Measurements from ENCODE around the gene INO80.

The INO80 gene

DNA sequence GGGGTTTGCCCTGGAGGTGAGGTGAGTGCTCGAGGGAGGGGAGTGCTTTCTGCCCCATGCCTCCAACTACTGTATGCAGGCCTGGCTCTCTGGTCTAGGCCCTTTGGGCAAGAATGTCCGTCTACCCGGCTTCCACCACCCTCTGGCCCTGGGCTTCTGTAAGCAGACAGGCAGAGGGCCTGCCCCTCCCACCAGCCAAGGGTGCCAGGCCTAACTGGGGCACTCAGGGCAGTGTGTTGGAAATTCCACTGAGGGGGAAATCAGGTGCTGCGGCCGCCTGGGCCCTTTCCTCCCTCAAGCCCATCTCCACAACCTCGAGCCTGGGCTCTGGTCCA is 177.6 kb downstream of the INO80 start:
- no peak overlapping the region for H3K4me3 ChIP-seq (ENCODE audit: low read length)
- TF ChIP-seq ZNF274 (IDR thresholded peaks at IDR 0.05; ENCODE audit: low read depth, low read length), result no peak

DNA sequence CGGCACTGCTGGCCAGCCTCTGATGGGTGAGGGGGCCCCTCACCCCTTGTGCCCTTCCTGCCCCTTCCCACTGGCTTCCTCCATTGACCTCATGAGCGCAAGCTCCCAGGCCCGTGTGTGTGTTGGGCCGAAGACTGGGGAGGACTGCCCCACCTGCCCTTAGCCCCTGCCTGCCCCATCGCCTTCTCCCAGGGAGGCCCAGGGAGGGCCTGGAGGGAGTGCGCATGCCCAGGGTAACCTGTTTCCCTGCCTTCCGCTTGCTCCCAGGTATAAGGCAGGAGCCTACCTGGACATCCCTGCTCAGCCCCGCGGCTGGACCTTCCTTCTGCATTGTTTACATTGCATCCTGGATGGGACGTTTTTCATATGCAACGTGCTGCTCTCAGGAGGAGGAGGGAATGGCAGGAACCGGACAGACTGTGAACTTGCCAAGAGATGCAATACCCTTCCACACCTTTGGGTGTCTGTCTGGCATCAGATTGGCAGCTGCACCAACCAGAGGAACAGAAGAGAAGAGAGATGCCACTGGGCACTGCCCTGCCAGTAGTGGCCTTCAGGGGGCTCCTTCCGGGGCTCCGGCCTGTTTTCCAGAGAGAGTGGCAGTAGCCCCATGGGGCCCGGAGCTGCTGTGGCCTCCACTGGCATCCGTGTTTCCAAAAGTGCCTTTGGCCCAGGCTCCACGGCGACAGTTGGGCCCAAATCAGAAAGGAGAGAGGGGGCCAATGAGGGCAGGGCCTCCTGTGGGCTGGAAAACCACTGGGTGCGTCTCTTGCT is 178.1 kb downstream of the INO80 start:
- H3K4me3 ChIP-seq (ENCODE audit: low read length), result no peak overlapping the region
- TF ChIP-seq ZNF274 (IDR thresholded peaks at IDR 0.05; ENCODE audit: low read depth, low read length), result no peak

DNA sequence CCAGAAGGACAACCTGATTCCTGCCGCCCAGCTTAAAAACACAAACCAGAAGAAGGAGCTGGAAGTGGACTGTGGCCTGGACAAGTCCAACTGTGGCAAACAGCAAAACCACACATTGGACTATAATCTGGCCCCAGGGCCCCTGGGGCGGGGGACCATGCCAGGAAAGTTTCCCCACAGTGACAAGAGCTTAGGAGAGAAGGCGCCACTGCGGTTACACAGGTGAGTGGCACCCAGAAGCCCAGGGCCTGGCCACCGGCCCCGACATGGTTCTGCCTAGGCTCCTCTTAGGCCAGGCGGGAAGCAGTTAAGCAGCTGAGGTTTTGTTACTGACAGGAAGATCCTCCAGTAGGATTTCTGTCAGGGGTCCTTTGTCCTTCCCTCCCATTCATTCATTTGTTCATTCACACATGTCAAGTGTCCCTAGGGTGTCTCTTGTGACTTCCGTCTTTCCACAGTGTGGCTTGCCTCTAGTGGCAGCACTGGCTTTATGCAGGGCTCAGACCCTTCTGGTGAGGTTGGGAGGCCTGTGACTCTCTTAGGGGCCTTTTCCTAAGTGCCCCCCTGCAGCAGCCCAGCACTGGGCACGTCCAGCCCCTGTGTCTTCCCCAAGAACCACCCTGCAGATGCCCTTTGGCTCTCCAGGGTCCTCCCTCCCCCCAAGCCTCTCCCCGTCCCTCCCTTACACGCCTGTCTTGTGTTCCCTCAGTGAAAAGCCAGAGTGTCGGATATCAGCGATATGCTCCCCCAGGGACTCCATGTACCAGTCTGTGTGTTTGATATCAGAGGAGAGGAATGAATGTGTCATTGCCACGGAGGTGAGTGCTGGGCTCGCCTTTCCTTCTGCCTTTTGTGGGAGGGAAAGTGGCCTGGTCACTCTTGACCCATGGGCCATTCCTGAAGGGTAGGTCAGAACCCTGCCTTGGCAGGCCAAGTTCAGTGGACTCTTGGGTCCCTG is 179.1 kb downstream of the INO80 start:
- TF ChIP-seq ZNF274 (IDR thresholded peaks at IDR 0.05; ENCODE audit: low read depth, low read length), result no peak

DNA sequence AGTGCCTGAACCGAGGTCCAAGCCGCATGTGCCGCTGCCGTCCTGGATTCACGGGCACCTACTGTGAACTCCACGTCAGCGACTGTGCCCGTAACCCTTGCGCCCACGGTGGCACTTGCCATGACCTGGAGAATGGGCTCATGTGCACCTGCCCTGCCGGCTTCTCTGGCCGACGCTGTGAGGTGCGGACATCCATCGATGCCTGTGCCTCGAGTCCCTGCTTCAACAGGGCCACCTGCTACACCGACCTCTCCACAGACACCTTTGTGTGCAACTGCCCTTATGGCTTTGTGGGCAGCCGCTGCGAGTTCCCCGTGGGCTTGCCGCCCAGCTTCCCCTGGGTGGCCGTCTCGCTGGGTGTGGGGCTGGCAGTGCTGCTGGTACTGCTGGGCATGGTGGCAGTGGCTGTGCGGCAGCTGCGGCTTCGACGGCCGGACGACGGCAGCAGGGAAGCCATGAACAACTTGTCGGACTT is 179.8 kb downstream of the INO80 start:
- TF ChIP-seq ZNF274 (IDR thresholded peaks at IDR 0.05; ENCODE audit: low read depth, low read length), result no peak
- no peak overlapping the region for H3K4me3 ChIP-seq (ENCODE audit: low read length)

More for the DNA sequence above, 179.1 kb downstream of the INO80 start:
- no peak overlapping the region for H3K4me3 ChIP-seq (ENCODE audit: low read length)

DNA sequence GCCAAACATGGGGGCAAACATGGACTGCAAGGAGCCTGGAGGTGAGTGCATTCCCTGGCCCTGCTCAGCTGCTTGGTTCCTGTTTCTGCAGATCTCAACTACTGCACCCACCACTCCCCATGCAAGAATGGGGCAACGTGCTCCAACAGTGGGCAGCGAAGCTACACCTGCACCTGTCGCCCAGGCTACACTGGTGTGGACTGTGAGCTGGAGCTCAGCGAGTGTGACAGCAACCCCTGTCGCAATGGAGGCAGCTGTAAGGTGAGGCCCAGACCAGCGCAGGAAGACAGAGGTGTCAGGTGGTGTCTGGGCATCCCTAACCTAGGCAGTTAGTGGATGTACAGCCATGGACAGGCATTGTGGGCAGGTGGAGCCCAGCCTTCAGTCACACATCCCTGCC is 181.6 kb downstream of the INO80 start:
- no peak for TF ChIP-seq ZNF274 (IDR thresholded peaks at IDR 0.05; ENCODE audit: low read depth, low read length)
- H3K4me3 ChIP-seq (ENCODE audit: low read length), result no peak overlapping the region

DNA sequence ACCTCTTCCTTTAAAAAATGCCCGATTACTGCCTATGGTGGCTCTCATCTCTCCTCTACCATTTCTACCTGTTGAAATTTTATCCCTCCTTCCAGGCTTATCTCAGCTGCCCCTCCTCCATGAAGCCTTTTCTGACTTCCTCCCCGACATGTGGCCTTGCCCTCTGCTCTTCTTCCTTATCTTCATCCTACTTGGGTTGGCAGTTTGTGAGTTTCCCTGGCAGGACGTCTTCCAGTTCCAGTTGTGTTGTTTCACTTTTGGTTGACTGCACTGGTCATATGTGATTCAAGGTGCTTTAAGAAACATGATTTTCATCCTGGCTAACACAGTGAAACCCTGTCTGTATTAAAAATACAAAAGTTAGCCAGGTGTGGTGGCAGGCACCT is 182.6 kb downstream of the INO80 start:
- H3K4me3 ChIP-seq (ENCODE audit: low read length), result no peak overlapping the region
- no peak for TF ChIP-seq ZNF274 (IDR thresholded peaks at IDR 0.05; ENCODE audit: low read depth, low read length)

DNA sequence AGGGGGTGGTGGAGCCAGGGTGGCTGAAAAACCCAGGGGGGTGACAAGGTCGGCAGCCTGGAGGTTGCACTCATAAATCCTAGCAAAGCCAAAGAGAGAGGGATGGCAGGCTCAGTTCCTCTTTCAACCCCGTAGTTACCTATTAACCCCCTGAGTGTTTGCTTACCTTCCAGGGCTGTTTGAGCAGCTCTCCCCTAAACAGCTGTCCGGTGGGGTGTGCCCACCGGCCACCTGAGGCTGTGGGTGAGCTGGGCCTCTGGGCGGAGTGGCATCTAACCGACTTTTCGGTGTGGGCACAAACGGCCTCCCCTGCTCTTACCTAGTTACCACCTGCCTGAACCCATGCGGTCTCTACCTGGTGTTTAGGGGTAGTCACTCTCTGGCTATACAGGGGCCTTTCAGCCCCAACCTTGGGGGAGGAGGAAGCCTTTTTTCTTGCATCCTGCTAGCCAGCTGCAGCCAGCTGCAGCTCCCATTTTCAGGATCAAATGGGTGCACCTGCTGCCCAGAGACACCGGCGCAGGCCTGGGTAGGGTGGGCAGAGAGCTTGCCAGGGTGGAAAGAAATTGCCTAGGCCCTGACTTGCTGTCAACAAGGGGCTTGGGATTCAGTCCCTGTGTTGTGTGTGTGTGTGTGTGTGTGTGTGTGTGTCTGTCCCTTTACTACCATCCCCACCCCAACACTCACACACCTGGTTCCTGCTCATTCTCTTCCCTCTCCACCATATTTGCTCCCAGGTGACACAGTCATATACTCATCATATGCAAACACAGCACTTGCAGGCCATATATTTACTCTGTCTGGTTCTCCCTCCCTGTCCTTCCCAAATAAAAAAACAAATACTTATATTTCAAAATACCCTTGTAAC is 183.2 kb downstream of the INO80 start:
- TF ChIP-seq ZNF274 (IDR thresholded peaks at IDR 0.05; ENCODE audit: low read depth, low read length), result no peak
- no peak overlapping the region; the same call in 1 of the 2 replicates for H3K4me3 ChIP-seq (ENCODE audit: low read length)

DNA sequence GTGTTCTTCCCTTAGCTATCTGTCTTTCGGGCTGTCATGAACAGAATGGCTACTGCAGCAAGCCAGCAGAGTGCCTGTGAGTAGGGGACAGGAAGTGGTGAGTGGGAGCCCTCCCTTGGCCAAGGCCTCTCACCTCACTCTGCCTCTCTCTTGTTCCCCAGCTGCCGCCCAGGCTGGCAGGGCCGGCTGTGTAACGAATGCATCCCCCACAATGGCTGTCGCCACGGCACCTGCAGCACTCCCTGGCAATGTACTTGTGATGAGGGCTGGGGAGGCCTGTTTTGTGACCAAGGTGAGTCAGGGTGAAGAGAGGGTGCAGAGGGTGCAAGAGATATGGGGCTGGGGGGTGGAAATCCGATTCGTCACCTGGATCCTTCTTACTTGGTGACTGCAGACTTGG is 183.9 kb downstream of the INO80 start:
- H3K4me3 ChIP-seq (ENCODE audit: low read length), result no peak overlapping the region; the same call in 1 of the 2 replicates

DNA sequence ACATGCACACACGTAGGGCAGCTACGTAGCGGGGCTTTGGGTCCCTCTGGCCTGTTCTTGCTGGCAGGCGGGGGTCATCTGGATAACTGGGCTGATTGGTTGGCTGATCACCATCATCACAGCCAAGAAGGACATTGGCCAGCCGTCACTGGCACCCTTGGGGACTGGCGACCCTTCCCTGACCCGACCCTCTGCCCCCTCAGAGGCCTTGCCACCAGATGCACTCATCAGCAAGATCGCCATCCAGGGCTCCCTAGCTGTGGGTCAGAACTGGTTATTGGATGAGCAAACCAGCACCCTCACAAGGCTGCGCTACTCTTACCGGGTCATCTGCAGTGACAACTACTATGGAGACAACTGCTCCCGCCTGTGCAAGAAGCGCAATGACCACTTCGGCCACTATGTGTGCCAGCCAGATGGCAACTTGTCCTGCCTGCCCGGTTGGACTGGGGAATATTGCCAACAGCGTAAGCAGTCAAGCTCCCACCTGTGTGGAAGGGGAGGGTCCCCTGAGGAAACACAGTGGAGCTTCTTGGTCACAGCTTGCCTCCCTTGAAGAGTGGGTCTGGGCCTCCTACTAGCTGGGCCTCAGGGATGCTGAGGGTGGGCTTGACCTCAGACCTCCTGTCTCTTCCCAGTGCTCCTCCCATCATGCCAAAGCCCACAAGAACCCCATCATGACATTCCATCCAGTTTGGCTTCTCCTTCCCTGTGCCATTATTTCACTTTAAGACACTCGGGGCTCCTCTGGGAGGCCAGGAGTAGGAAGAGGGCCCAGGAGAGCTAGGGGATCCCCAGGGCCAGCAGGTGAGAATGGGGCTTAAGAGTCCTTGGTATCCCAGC is 184.6 kb downstream of the INO80 start:
- H3K4me3 ChIP-seq (ENCODE audit: low read length), result no peak overlapping the region
- no peak for TF ChIP-seq ZNF274 (IDR thresholded peaks at IDR 0.05; ENCODE audit: low read depth, low read length)

More for the DNA sequence above, 183.9 kb downstream of the INO80 start:
- no peak for TF ChIP-seq ZNF274 (IDR thresholded peaks at IDR 0.05; ENCODE audit: low read depth, low read length)

DNA sequence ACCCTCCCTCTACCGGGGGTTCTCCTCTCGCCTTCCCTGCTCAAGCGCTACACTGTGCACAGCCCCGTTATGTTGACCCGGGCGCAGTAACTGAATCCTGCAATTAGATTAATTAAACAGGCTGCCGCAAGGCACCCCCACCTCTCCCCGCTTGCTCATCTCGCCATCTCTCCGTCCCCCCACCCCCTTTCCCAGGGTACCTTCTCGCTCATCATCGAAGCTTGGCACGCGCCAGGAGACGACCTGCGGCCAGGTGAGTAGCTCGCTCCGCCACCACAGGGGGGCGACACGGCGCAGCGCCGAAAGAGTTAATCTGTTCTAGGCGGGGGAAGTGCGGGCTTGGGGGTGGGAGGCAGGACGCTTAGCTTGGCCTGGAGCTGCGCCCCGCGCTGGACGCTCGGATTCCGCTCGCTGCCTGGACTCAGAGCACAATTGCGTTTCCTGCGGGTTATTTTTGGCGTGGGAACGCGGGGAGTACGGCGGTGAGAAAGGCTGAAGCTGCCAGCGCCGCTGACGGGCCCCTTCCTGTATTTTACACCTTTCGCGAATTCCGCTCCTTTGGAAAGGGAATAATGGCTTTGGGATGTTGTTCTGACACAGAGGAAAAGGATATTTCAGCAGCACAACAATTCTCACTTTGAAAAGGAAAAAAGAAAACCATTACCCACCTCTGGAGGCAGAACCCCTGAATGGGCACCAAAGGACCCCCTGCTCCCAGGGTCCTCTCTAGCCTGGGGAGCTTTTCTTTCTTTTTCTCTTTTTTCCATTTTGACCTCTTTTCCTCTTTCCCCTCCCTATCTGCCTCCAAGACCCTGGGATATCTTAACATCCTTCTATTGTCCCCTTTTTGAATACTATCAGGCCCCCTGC is 185.4 kb downstream of the INO80 start:
- TF ChIP-seq ZNF274 (IDR thresholded peaks at IDR 0.05; ENCODE audit: low read depth, low read length), result no peak

DNA sequence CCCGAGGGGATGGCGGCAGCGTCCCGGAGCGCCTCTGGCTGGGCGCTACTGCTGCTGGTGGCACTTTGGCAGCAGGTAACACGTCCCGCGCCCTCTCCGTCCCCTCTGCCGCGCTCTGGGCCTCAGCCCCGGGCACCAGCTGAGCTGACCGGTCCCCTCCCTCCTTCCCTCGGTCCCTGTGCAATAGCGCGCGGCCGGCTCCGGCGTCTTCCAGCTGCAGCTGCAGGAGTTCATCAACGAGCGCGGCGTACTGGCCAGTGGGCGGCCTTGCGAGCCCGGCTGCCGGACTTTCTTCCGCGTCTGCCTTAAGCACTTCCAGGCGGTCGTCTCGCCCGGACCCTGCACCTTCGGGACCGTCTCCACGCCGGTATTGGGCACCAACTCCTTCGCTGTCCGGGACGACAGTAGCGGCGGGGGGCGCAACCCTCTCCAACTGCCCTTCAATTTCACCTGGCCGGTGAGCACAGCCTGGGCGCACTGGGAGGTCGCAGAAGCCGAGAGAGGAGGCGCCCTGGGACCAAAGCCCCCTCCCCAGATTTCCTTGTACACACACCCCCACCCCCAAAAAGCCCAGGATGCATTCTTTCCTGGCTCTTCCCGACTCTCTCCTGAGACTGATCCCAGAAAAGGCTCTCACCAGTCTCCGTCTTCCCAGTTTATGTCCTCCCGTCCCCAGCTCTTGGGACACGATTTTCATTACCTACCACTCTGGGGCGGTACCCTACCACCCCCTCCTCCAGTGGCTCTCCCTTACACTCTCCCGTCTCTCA is 186.2 kb downstream of the INO80 start:
- H3K4me3 ChIP-seq (ENCODE audit: low read length), result peak overlapping the region; percentile 39; the same call in 1 of the 2 replicates
- TF ChIP-seq ZNF274 (IDR thresholded peaks at IDR 0.05; ENCODE audit: low read depth, low read length), result no peak

More for the DNA sequence above, 185.4 kb downstream of the INO80 start:
- peak overlapping the region; percentile 26; the same call in 1 of the 2 replicates for H3K4me3 ChIP-seq (ENCODE audit: low read length)
